GM19023 (cell line): Measurements from ENCODE around the gene ATRIP.

Experiments
- ATAC-seq: cut with Tn5 transposase; IDR thresholded peaks from one replicate; pipeline ENCODE4 v1.9.1; 2021; ENCODE audit warnings: mild to moderate bottlenecking, moderate library complexity; ENCODE audit not compliant: unreplicated experiment

ATRIP gene

GRCh38 chr3:48501196-48501595 lies 54.7 kb downstream of the ATRIP start:
- no peak for ATAC-seq

- ATAC-seq: no peak
These were observed 55.6 kb downstream of the ATRIP start for GRCh38 chr3:48502121-48502520.

- no peak for ATAC-seq
These were observed 56.2 kb downstream of the ATRIP start for GRCh38 chr3:48502728-48503168.

GRCh38 chr3:48503401-48504050 lies 57.0 kb downstream of the ATRIP start:
- no peak for ATAC-seq

- ATAC-seq: no peak
These were observed 57.8 kb downstream of the ATRIP start, which contains the start of gene SHISA5 for GRCh38 chr3:48504051-48504946. Gene SHISA5 (minus strand): TSS chr3:48504174. CDS start chr3:48504094, 80 bp downstream.

GRCh38 chr3:48505146-48505545 lies 58.6 kb downstream of the ATRIP start:
- no peak for ATAC-seq

GRCh38 chr3:48505968-48506504 lies 59.5 kb downstream of the ATRIP start:
- no peak for ATAC-seq

GRCh38 chr3:48507256-48508061 lies 60.9 kb downstream of the ATRIP start:
- no peak for ATAC-seq

GRCh38 chr3:48511551-48511950 lies 65.0 kb downstream of the ATRIP start:
- no peak for ATAC-seq

GRCh38 chr3:48514431-48515227 lies 68.1 kb downstream of the ATRIP start:
- ATAC-seq: no peak
